HEK293 (cell line): ENCODE data around the gene TMCC2.

ENCODE experiments used
- ATF2 ChIP-seq: fragments of 450-650 bp; formaldehyde crosslinking; IDR thresholded peaks from 2 replicates; pipeline ENCODE4 v1.5.1; 2016; ENCODE audit warnings: missing biosample characterization, missing genetic modification characterization, low read depth
- GLIS1 ChIP-seq: fragments of 450-650 bp; formaldehyde crosslinking; IDR thresholded peaks from 2 replicates; pipeline ENCODE4 v1.5.1; 2016; ENCODE audit warnings: missing biosample characterization, missing genetic modification characterization
- IKZF3 ChIP-seq: fragments of 450-650 bp; IDR thresholded peaks from 2 replicates; pipeline ENCODE4 v1.5.0; 2018; ENCODE audit warnings: missing biosample characterization, mild to moderate bottlenecking, missing genetic modification characterization, moderate library complexity
- KLF16 ChIP-seq: fragments of 450-650 bp; formaldehyde crosslinking; IDR thresholded peaks from 2 replicates; pipeline ENCODE4 v1.5.1; 2017; ENCODE audit warnings: missing biosample characterization, missing genetic modification characterization
- KLF8 ChIP-seq: fragments of 450-650 bp; formaldehyde crosslinking; IDR thresholded peaks from 2 replicates; pipeline ENCODE4 v1.5.1; 2016; ENCODE audit warnings: missing biosample characterization, missing genetic modification characterization
- PATZ1 ChIP-seq: fragments of 450-650 bp; formaldehyde crosslinking; IDR thresholded peaks from 2 replicates; pipeline ENCODE4 v1.5.1; 2016; ENCODE audit warnings: missing biosample characterization, missing genetic modification characterization
- SP7 ChIP-seq: fragments of 450-650 bp; formaldehyde crosslinking; IDR thresholded peaks from 2 replicates; pipeline ENCODE4 v1.5.1; 2016; ENCODE audit warnings: missing biosample characterization, missing genetic modification characterization
- TRIM28 ChIP-seq: IDR thresholded peaks from 2 replicates; pipeline ENCODE4 v1.6.1; 2011; ENCODE audit warnings: low read length, control low read depth, borderline replicate concordance
- ZBTB1 ChIP-seq: fragments of 450-650 bp; formaldehyde crosslinking; IDR thresholded peaks from 2 replicates; pipeline ENCODE4 v1.5.1; 2016; ENCODE audit warnings: missing biosample characterization, missing genetic modification characterization
- ZBTB17 ChIP-seq: fragments of 450-650 bp; formaldehyde crosslinking; IDR thresholded peaks from 2 replicates; pipeline ENCODE4 v1.5.1; 2016; ENCODE audit warnings: missing biosample characterization, missing genetic modification characterization
- ZBTB21 ChIP-seq: fragments of 450-650 bp; formaldehyde crosslinking; IDR thresholded peaks from 2 replicates; pipeline ENCODE4 v1.5.1; 2017; ENCODE audit warnings: missing biosample characterization, missing genetic modification characterization
- ZBTB26 ChIP-seq: fragments of 450-650 bp; formaldehyde crosslinking; optimal IDR thresholded peaks from 2 replicates; pipeline ENCODE3; 2016; ENCODE audit warnings: missing biosample characterization, mild to moderate bottlenecking, missing genetic modification characterization
- ZFHX2 ChIP-seq: fragments of 450-650 bp; formaldehyde crosslinking; conservative IDR thresholded peaks from 2 replicates; pipeline ENCODE4 v1.5.1; 2016; ENCODE audit warnings: missing biosample characterization, missing genetic modification characterization
- ZIC2 ChIP-seq: fragments of 450-650 bp; formaldehyde crosslinking; IDR thresholded peaks from 2 replicates; pipeline ENCODE4 v1.5.1; 2016; ENCODE audit warnings: missing biosample characterization, missing genetic modification characterization
- ZNF112 ChIP-seq: fragments of 450-650 bp; formaldehyde crosslinking; IDR thresholded peaks from 2 replicates; pipeline ENCODE4 v1.5.0; 2017; ENCODE audit warnings: missing biosample characterization, missing genetic modification characterization
- ZNF19 ChIP-seq: fragments of 450-650 bp; formaldehyde crosslinking; IDR thresholded peaks from 2 replicates; pipeline ENCODE4; 2016; ENCODE audit warnings: missing biosample characterization, missing genetic modification characterization, low read depth
- ZNF26 ChIP-seq: fragments of 450-650 bp; formaldehyde crosslinking; IDR thresholded peaks from 2 replicates; pipeline ENCODE4 v1.5.1; 2016; ENCODE audit warnings: missing biosample characterization, missing genetic modification characterization
- ZNF302 ChIP-seq: fragments of 450-650 bp; formaldehyde crosslinking; IDR thresholded peaks from 2 replicates; pipeline ENCODE4 v1.5.1; 2016; ENCODE audit warnings: missing biosample characterization, missing genetic modification characterization, low read depth
- ZNF354C ChIP-seq: fragments of 450-650 bp; formaldehyde crosslinking; IDR thresholded peaks from 2 replicates; pipeline ENCODE4 v1.5.1; 2016; ENCODE audit warnings: missing biosample characterization, missing genetic modification characterization, low read depth, borderline replicate concordance
- ZNF530 ChIP-seq: fragments of 450-650 bp; formaldehyde crosslinking; IDR thresholded peaks from 2 replicates; pipeline ENCODE4 v1.5.1; 2016; ENCODE audit warnings: low read depth, missing biosample characterization, missing genetic modification characterization
- ZNF555 ChIP-seq: fragments of 450-650 bp; formaldehyde crosslinking; conservative IDR thresholded peaks from 2 replicates; pipeline ENCODE4 v1.5.1; 2017; ENCODE audit warnings: missing biosample characterization, mild to moderate bottlenecking, missing genetic modification characterization, inconsistent platforms
- ZNF776 ChIP-seq: fragments of 450-650 bp; formaldehyde crosslinking; IDR thresholded peaks from 2 replicates; pipeline ENCODE4 v1.5.0; 2017; ENCODE audit warnings: missing biosample characterization, missing genetic modification characterization, borderline replicate concordance
- ZNF791 ChIP-seq: fragments of 450-650 bp; formaldehyde crosslinking; IDR thresholded peaks from 2 replicates; pipeline ENCODE4 v1.5.1; 2016; ENCODE audit warnings: missing biosample characterization, missing genetic modification characterization
- ZNF837 ChIP-seq: fragments of 450-650 bp; formaldehyde crosslinking; IDR thresholded peaks from 2 replicates; pipeline ENCODE4 v1.5.1; 2016; ENCODE audit warnings: missing biosample characterization, missing genetic modification characterization
- TF ChIP-seq, protein P1 (sequence below): sonication (generic); formaldehyde crosslinking; IDR thresholded peaks from 2 replicates; pipeline ENCODE4 v1.8.1; 2022; ENCODE audit warnings: mild to moderate bottlenecking, moderate library complexity, missing genetic modification reagents
- TF ChIP-seq, protein P2 (sequence below): fragments of 450-650 bp; formaldehyde crosslinking; IDR thresholded peaks from 2 replicates; pipeline ENCODE4 v1.5.1; 2016; ENCODE audit warnings: missing biosample characterization, missing genetic modification characterization
- TF ChIP-seq, protein P3 (sequence below): fragments of 450-650 bp; formaldehyde crosslinking; IDR thresholded peaks from 2 replicates; pipeline ENCODE4 v1.5.1; 2016; ENCODE audit warnings: missing biosample characterization, missing genetic modification characterization
- TF ChIP-seq, protein P4 (sequence below): fragments of 450-650 bp; formaldehyde crosslinking; IDR thresholded peaks from 2 replicates; pipeline ENCODE4 v1.5.1; 2016; ENCODE audit warnings: missing biosample characterization, missing genetic modification characterization

TMCC2 gene

DNA sequence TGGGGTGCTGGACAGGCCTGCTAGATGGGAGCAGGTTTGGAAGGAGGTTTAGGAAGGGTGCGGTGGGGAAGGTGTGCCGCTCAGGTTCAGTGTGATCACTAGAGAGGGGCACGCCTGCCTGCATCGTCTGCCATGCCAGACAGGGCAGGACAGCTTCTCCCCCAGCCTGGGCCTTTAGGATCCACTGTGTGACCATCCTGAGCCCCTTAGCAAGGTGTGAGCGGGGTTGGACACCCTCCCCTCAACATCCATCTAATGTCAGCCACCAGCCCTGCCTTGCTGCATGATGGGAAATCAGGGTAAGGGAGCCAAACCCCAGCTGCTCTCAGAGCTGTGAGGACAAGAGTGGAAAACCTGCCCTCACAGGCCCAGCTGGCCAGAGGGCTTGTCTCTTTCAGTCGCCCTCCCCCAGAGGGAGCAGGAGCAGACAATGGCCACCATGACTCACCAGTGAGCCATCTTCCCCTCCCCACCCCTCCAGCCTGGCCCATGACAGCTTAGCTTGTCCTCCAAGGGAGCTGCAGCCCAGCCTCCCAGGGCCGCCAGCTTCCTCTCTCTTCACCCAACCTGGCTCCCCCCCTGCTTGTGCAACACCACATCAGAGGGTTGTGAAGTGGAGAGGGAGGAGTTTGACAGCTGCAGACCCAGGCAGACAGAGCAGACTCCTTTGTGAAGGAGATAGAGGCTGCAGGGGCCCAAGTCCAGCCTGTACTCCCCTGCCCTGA lies 56.8 kb downstream of the TMCC2 start (continued):
- TF ChIP-seq, protein P1, sequence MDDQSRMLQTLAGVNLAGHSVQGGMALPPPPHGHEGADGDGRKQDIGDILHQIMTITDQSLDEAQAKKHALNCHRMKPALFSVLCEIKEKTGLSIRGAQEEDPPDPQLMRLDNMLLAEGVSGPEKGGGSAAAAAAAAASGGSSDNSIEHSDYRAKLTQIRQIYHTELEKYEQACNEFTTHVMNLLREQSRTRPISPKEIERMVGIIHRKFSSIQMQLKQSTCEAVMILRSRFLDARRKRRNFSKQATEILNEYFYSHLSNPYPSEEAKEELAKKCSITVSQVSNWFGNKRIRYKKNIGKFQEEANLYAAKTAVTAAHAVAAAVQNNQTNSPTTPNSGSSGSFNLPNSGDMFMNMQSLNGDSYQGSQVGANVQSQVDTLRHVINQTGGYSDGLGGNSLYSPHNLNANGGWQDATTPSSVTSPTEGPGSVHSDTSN, result no peak
- TF ChIP-seq ZNF112 (tag by site-specific recombination) (no peak), ZNF530 (tag by site-specific recombination) (no peak), ZNF302 (tag by site-specific recombination) (no peak), ZNF776 (tag by site-specific recombination) (no peak), KLF8 (0 out of 2 replicates have a peak, but pooled peaks have one; percentile 20), PATZ1 (tag by site-specific recombination) (peak; percentile 73), ATF2 (tag by site-specific recombination) (no peak), TRIM28 (no peak), ZBTB21 (tag by site-specific recombination) (no peak), GLIS1 (peak; percentile 97), ZBTB26 (no peak), IKZF3 (tag by site-specific recombination) (no peak), ZNF26 (tag by site-specific recombination) (no peak), SP7 (0 out of 2 replicates have a peak, but pooled peaks have one; percentile 35), ZIC2 (tag by site-specific recombination) (peak; percentile 46), ZNF19 (tag by site-specific recombination) (no peak), ZNF354C (tag by site-specific recombination) (no peak), ZBTB17 (tag by site-specific recombination) (peak; percentile 33; the same call in 1 of the 2 replicates), ZNF791 (tag by site-specific recombination) (no peak), ZFHX2 (tag by site-specific recombination) (no peak), KLF16 (tag by site-specific recombination) (no peak), ZNF555 (no peak), ZNF837 (no peak), ZBTB1 (tag by site-specific recombination) (no peak)
- TF ChIP-seq, protein P2, sequence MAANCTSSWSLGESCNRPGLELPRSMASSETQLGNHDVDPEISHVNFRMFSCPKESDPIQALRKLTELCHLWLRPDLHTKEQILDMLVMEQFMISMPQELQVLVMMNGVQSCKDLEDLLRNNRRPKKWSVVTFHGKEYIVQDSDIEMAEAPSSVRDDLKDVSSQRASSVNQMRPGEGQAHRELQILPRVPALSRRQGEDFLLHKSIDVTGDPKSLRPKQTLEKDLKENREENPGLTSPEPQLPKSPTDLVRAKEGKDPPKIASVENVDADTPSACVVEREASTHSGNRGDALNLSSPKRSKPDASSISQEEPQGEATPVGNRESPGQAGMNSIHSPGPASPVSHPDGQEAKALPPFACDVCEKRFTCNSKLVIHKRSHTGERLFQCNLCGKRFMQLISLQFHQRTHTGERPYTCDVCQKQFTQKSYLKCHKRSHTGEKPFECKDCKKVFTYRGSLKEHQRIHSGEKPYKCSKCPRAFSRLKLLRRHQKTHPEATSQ (tag by site-specific recombination), result no peak
- TF ChIP-seq, protein P3, sequence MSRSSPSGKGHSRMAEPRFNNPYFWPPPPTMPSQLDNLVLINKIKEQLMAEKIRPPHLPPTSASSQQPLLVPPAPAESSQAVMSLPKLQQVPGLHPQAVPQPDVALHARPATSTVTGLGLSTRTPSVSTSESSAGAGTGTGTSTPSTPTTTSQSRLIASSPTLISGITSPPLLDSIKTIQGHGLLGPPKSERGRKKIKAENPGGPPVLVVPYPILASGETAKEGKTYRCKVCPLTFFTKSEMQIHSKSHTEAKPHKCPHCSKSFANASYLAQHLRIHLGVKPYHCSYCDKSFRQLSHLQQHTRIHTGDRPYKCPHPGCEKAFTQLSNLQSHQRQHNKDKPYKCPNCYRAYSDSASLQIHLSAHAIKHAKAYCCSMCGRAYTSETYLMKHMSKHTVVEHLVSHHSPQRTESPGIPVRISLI (tag by site-specific recombination), result no peak
- TF ChIP-seq, protein P4, sequence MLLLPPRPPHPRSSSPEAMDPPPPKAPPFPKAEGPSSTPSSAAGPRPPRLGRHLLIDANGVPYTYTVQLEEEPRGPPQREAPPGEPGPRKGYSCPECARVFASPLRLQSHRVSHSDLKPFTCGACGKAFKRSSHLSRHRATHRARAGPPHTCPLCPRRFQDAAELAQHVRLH (tag by site-specific recombination), result no peak
